Measurements from ENCODE around the gene DENND1A. TPM values are rescaled to one million over a fixed set of nuclear protein-coding genes. Genes with fewer than 3 reads are reported as not detected.

DENND1A gene
- total RNA-seq, 1 donor from 2014 or later, result 12.7 TPM

GRCh38 chr9:123331346-123332060 is 598.4 kb downstream of the DENND1A start:
- no peak overlapping the region for H3K4me3 ChIP-seq (ENCODE audit: insufficient read depth, low read depth, low read length)
- no peak overlapping the region for H2AFZ ChIP-seq (ENCODE audit: low read depth, low read length)
- DNase-seq (ENCODE audit: low read depth) (no peak), FAIRE-seq (no peak)
- Mint-ChIP-seq H3K4me3 (ENCODE audit: unreplicated experiment) (no peak overlapping the region), H3K4me1 (ENCODE audit: low read depth, unreplicated experiment) (peaks cover 21% of the 10 kb centered on the region), H3K36me3 (ENCODE audit: low read depth, unreplicated experiment) (no peaks in the 10 kb centered on the region), H3K9me3 (ENCODE audit: unreplicated experiment) (peaks cover 2% of the 10 kb centered on the region), H3K27me3 (ENCODE audit: low read depth, unreplicated experiment) (peaks cover 7% of the 10 kb centered on the region), H3K27ac (ENCODE audit: unreplicated experiment) (no peak overlapping the region)
- no peaks in the 10 kb centered on the region for H3K36me3 ChIP-seq (ENCODE audit: insufficient read depth, low read length)
- no peak for TF ChIP-seq CTCF (IDR thresholded peaks at IDR 0.05; ENCODE audit: insufficient read depth, low read depth, low read length)
- no peak for TF ChIP-seq EZH2 (IDR thresholded peaks at IDR 0.05; ENCODE audit: insufficient read depth, low read length)
- H3K9ac ChIP-seq (ENCODE audit: low read length), result no peak overlapping the region
- no peaks in the 10 kb centered on the region for H3K27me3 ChIP-seq (ENCODE audit: insufficient read depth, low read length)
- H3K79me2 ChIP-seq (ENCODE audit: insufficient read depth, low read length), result no peaks in the 10 kb centered on the region
- H3K4me1 ChIP-seq (ENCODE audit: insufficient read depth, low read length), result peaks cover 13% of the 10 kb centered on the region
- H3K27ac ChIP-seq (ENCODE audit: low read depth, low read length), result no peak overlapping the region
- H3K9me3 ChIP-seq (ENCODE audit: insufficient read depth, low read depth, low read length), result no peaks in the 10 kb centered on the region
- H4K20me1 ChIP-seq (ENCODE audit: insufficient read depth, low read length), result no peaks in the 10 kb centered on the region
- H3K4me2 ChIP-seq (ENCODE audit: low read length), result no peak overlapping the region

Small RNAs within 50 kb of the gene (microRNA-seq; reads per million reads assigned to microRNA genes)
- gene MIR601 (not detected), gene MIR7150 (not detected)

Other genes with a start within 250 kb of the DENND1A start
- 0.14 TPM in 1 of 2 replicates, not detected in the other for gene LHX2, start 81.6 kb upstream of the DENND1A start, total RNA-seq

Data from astrocyte (in vitro differentiated cells and primary cell).